ENCODE data around the gene TSR3. TPM values are rescaled to one million over a fixed set of nuclear protein-coding genes. Genes with fewer than 3 reads are reported as not detected.

The TSR3 gene
- total and polyA plus RNA-seq, 3 donors from 2014 or later, result 40.9 to 89.5 (median 79.4) TPM

DNA sequence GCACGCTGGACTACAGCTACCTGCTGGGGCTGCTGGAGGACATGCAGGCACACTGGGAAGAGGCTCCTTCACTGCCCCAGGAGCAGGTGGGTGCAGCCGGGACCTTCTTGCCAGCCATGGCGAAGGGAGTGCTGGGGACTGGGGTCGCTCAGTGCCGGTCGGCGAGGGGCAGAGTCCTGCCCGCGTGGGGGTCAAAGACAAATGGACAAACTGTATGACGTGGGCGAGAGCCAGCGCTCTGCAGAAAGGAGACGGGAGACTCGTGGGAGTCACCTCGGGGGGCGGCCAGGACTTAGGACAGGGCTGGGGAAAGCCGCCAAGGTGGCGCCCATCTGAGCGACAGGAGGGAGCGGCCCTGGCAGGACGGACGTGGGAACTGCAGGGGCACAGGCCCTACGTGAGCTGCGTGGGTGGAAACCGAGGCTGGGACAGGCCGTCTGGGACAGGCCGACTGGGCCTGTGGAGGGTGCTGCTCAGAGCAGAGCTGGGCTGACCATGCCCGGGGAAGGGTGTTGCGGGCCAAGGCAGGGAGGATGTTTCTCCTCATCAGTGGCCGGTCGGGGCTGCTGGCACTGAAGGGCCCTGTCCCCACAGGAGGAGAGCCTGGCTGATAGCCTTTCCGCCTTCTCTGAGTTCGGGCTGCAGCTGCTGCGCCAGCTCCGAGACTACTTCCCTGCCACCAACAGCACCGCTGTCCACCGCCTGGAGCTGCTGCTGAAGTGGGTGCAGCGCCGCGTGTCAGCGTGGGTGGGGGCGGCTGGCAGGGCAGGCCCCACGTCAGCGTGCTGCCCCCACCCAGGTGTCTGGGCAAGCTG lies 8.0 kb downstream of the TSR3 start:
- H3K27ac ChIP-seq, result no peak overlapping the region
- TF ChIP-seq, protein P1, sequence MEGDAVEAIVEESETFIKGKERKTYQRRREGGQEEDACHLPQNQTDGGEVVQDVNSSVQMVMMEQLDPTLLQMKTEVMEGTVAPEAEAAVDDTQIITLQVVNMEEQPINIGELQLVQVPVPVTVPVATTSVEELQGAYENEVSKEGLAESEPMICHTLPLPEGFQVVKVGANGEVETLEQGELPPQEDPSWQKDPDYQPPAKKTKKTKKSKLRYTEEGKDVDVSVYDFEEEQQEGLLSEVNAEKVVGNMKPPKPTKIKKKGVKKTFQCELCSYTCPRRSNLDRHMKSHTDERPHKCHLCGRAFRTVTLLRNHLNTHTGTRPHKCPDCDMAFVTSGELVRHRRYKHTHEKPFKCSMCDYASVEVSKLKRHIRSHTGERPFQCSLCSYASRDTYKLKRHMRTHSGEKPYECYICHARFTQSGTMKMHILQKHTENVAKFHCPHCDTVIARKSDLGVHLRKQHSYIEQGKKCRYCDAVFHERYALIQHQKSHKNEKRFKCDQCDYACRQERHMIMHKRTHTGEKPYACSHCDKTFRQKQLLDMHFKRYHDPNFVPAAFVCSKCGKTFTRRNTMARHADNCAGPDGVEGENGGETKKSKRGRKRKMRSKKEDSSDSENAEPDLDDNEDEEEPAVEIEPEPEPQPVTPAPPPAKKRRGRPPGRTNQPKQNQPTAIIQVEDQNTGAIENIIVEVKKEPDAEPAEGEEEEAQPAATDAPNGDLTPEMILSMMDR (IDR thresholded peaks at IDR 0.05), result no peak
- no peak for TF ChIP-seq POLR2A (IDR thresholded peaks at IDR 0.05)
- H3K4me3 ChIP-seq, result peak overlapping the region; percentile 8 to 15

DNA sequence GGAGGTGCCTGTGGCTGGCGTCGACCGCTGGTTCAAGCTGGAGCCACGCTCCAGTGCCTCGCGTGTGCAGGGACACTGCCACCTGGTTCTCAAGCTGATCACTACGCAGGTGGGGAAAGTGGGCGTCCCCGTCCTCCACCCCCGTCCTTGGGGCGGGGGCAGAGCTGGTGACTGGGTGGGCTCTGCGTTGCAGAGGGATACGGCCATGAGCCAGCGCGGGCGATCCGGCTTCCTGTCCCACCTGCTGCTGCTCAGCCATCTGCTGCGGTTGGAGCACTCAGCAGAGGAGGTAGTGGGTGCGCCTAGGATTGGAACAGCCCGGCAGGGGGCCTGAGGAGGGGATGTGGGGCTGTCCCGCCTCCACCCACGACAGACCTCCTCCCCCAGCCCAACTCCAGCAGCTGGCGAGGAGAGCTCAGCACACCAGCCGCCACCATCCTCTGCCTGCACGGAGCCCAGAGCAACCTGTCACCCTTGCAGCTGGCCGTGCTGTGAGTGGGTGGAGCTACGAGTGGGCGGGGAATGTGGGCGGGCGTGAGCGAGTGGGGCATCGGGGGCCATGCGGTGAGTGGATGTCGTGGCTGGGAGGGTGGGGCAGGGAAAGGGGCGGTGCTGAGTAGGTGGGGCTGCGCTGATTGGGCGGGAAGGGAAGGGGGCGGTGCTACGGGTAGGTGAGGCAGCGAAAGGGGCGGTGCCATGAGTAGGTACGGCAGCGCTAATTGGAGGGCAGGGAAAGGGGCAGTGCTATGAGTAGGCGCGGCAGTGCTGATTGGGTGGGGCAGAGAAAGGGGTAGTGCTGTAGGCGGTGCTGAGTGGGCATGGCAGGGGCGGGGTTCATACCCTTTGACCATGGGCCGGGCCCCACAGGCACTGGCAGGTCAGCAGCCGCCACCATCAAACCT lies 8.9 kb downstream of the TSR3 start:
- no peaks in the 10 kb centered on the region for H3K36me3 ChIP-seq (ENCODE audit: low read depth, missing control alignments)
- H3K27me3 ChIP-seq, result no peaks in the 10 kb centered on the region
- intact Hi-C loops (cut with DNase I; ENCODE audit: low total_unique reads), result no loop called here
- 6 to 10% methylated on average over 23 to 42 of the region's 49 CpGs for WGBS, 2 donors
- H3K4me1 ChIP-seq, result peaks cover 20% of the 10 kb centered on the region
- no peaks in the 10 kb centered on the region for H3K9me3 ChIP-seq
- no peak overlapping the region for H3K27ac ChIP-seq
- TF ChIP-seq, protein P1 (IDR thresholded peaks at IDR 0.05), result no peak
- TF ChIP-seq POLR2A (IDR thresholded peaks at IDR 0.05), result no peak
- DNase-seq, result peak; percentile 98
- H3K4me3 ChIP-seq, result peak overlapping the region; percentile 8 to 15

More for the DNA sequence above, 8.0 kb downstream of the TSR3 start:
- no peaks in the 10 kb centered on the region for H3K9me3 ChIP-seq
- H3K4me1 ChIP-seq, result peaks cover 20% of the 10 kb centered on the region
- no peaks in the 10 kb centered on the region for H3K27me3 ChIP-seq
- H3K36me3 ChIP-seq (ENCODE audit: low read depth, missing control alignments), result no peaks in the 10 kb centered on the region
- peak; percentile 46 for DNase-seq
- WGBS, 2 donors, result 21 to 32% methylated on average over 6 to 44 of the region's 44 CpGs
- intact Hi-C loops (cut with DNase I; ENCODE audit: low total_unique reads), result no loop called here

DNA sequence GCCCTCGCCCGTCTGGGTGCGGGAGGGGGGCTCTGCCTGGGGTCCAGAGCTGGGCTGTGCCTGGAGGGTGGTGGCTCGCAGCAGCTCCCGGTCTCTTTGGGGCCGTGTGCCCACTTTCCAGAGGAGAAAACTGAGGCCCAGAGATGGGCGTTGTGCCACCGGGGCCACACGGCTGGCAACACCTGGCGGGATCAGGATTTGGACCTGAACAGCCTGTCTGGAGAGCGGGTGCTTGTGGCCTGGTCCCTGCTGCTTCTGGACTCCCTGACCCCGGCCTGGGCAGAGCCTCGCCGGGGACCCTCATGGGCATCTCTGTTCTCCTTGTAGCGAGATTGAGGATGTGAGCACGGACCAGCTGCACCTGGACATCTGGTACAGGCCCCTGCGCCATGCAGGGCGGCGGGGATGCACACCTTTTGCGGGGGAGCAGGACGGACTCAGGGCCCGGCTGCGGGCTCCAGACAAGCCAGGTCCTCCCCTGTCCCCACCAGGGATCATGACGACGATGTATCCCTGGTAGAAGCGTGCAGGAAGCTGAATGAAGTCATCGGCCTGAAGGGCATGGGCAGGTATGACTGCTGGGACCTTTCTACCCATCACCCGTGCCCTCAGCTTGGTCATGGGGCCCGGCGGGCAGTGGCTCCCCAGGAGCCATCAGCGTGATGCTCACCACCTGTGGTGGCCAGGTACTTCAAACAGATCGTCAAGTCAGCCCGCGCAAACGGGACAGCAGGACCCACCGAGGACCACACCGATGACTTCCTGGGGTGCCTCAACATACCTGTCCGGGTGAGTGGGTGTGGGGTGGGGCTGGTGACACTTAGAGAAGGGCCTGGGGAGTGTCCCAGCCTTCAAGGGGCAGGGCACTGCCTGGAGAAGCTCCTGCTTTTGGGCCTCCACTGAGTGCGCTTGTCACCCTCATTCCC lies 9.9 kb downstream of the TSR3 start:
- WGBS, 2 donors, result 87 to 89% methylated on average over 3 to 39 of the region's 39 CpGs
- intact Hi-C loops (cut with DNase I; ENCODE audit: low total_unique reads), result no loop called here
- TF ChIP-seq, protein P1 (IDR thresholded peaks at IDR 0.05), result no peak
- TF ChIP-seq POLR2A (IDR thresholded peaks at IDR 0.05), result no peak
- no peaks in the 10 kb centered on the region for H3K27me3 ChIP-seq
- H3K36me3 ChIP-seq (ENCODE audit: low read depth, missing control alignments), result no peaks in the 10 kb centered on the region
- H3K9me3 ChIP-seq, result no peaks in the 10 kb centered on the region
- H3K4me1 ChIP-seq, result peaks cover 20% of the 10 kb centered on the region
- H3K4me3 ChIP-seq, result no peak overlapping the region
- no peak for DNase-seq
- no peak overlapping the region for H3K27ac ChIP-seq

DNA sequence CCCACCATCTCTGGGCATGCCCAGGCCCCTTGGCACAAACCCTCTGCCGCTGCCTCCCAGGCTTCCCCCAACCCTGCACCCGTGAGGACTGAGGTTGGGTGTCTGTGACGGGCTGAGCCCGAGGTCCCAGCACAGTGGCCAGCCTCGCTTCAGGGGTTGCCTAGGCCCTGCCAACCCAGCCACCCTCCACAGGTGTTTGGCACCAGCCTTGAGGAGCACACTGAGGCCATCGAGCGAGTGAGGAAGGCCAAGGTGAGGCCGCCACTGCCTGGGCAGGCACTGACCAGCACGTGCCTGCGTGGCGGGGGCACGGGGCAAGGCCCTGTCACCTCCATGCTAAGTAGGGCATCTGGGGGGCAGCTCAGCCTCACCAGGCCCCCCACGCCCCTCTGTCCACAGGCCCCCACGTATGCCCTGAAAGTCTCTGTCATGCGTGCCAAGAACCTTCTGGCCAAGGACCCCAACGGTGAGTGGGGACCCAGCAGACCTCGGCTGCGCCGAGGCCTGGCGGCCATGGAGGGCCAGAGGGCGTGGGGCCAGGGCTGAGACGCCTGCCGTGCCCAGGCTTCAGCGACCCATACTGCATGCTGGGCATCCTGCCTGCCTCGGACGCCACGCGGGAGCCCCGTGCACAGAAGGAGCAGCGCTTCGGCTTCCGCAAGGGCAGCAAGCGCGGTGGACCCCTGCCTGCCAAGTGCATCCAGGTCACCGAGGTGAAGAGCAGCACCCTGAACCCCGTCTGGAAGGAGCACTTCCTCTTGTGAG lies 10.8 kb downstream of the TSR3 start:
- no peak overlapping the region for H3K4me3 ChIP-seq
- intact Hi-C loops (cut with DNase I; ENCODE audit: low total_unique reads), result no loop called here
- no peaks in the 10 kb centered on the region for H3K27me3 ChIP-seq
- H3K4me1 ChIP-seq, result peaks cover 20% of the 10 kb centered on the region
- no peak for TF ChIP-seq POLR2A (IDR thresholded peaks at IDR 0.05)
- TF ChIP-seq, protein P1 (IDR thresholded peaks at IDR 0.05), result no peak
- no peaks in the 10 kb centered on the region for H3K9me3 ChIP-seq
- no peaks in the 10 kb centered on the region for H3K36me3 ChIP-seq (ENCODE audit: low read depth, missing control alignments)
- H3K27ac ChIP-seq, result no peak overlapping the region
- 71 to 89% methylated on average over 5 to 30 of the region's 36 CpGs for WGBS, 2 donors
- no peak for DNase-seq

Data from testis (tissue), 3 donors.